Astrocyte (in vitro differentiated cells and primary cell): ENCODE data around the gene PPP2R2D.

ENCODE experiments used
- EZH2 ChIP-seq: IDR thresholded peaks from 2 replicates; pipeline ENCODE4 v1.6.1; 2012; ENCODE audit warnings: mild to moderate bottlenecking, low read length, inconsistent platforms; ENCODE audit not compliant: insufficient read depth
- TF ChIP-seq, protein P1 (sequence below): IDR thresholded peaks from 2 replicates; pipeline ENCODE4 v1.5.1; 2011; ENCODE audit warnings: low read depth, mild to moderate bottlenecking, inconsistent platforms, low read length, moderate library complexity; ENCODE audit not compliant: insufficient read depth

DNA sequence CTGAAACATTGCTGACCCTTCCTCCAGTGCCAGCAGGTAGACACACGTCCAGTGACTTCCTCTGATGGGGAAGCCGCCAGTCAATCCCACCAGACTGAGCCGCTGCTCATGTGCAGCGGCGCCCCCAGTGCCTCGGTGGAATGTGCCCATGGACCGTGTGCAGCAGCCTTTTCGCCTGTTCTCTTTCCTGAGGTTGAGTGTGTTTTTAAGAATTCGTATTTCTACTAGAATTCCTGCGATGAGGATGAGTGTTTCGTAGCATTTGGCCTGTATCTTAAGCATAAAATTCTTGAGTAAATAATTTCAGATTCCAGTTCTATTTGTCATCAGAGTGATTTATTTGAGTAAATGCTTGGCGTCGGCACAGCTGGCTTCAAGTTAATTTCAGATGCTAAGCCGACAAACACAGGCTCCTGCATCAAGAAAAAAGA lies 45.5 kb downstream of the PPP2R2D start:
- TF ChIP-seq, protein P1, sequence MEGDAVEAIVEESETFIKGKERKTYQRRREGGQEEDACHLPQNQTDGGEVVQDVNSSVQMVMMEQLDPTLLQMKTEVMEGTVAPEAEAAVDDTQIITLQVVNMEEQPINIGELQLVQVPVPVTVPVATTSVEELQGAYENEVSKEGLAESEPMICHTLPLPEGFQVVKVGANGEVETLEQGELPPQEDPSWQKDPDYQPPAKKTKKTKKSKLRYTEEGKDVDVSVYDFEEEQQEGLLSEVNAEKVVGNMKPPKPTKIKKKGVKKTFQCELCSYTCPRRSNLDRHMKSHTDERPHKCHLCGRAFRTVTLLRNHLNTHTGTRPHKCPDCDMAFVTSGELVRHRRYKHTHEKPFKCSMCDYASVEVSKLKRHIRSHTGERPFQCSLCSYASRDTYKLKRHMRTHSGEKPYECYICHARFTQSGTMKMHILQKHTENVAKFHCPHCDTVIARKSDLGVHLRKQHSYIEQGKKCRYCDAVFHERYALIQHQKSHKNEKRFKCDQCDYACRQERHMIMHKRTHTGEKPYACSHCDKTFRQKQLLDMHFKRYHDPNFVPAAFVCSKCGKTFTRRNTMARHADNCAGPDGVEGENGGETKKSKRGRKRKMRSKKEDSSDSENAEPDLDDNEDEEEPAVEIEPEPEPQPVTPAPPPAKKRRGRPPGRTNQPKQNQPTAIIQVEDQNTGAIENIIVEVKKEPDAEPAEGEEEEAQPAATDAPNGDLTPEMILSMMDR, result no peak
- no peak for TF ChIP-seq EZH2
